ENCODE data around the gene LACTB.

LACTB gene

DNA sequence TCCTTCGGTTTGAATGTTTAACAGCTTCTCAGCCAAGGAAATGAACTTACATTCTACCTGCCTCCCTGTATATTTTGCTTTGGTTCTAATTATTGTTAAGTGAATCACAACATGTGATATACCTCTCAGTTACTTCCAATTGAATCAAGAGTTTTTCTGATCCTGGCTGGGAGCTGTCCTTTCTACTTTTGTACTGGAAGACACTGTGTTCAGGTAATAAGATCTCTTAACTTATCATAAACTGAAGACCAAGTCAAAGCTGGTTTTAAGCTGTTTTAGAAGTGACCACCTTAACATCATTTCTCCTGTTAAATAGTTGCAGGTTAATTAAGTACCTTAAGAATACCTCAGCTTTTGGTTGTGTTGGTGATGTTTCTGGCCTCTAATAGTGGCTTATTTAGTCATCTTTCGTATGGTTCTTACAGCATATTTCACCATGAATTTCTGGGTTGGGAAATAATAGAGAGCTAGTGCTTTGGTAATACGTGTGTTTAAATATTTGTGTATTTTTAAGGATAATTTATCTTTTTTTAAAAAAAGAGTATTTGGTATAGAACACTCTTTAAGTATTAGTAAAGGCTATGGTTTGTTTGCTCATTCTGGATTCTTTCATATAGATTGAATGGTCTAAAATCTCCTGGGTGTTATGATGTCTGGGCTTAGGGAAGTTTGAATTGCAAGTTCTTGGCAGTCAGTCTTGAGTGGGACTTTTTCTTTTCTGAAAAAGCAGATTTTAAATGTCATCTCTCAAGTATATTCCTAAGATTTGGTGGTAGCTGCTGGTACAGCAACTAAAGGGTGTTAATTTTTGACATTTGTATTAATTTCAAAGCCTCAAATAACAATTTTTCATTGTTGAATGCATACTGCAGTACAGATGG is 69.3 kb downstream of the LACTB start:
- H3K27ac Mint-ChIP-seq: peak overlapping the region; percentile 98
- no peaks in the 10 kb centered on the region for H3K9me3 Mint-ChIP-seq (ENCODE audit: low read depth)
- peaks cover 10% of the 10 kb centered on the region for H3K36me3 Mint-ChIP-seq
- peaks cover 58% of the 10 kb centered on the region for H3K4me1 Mint-ChIP-seq (ENCODE audit: low read depth)
- peak overlapping the region; percentile 100 for H3K4me3 Mint-ChIP-seq
- H3K27me3 Mint-ChIP-seq: no peaks in the 10 kb centered on the region

Measured in activated naive CD8-positive, alpha-beta T cell (primary cell).